Measurements from ENCODE around the gene SLC25A38.

- no peak for TF ChIP-seq ZNF282 (CRISPR knock-in tag; IDR thresholded peaks at IDR 0.05)
- TF ChIP-seq HDAC2 (IDR thresholded peaks at IDR 0.05): no peak
- TF ChIP-seq EZH2 (IDR thresholded peaks at IDR 0.05; ENCODE audit: borderline replicate concordance, low read depth, low read length): no peak
- TF ChIP-seq ZBTB34 (CRISPR knock-in tag; IDR thresholded peaks at IDR 0.05): no peak
- no peak for TF ChIP-seq ZNF24 (IDR thresholded peaks at IDR 0.05)
- TF ChIP-seq CTCF (IDR thresholded peaks at IDR 0.05 in 2 of 3, conservative IDR thresholded peaks at IDR 0.05 in 1 of 3; ENCODE audit: insufficient read depth in 2 of 3, low read depth in 1 of 3, low read length in 3 of 3): no peak
- no peak for TF ChIP-seq MAFK (IDR thresholded peaks at IDR 0.05; ENCODE audit: low read length)
- no peak for TF ChIP-seq ZNF444 (CRISPR knock-in tag; IDR thresholded peaks at IDR 0.05)
- no peak for TF ChIP-seq BRCA1 (IDR thresholded peaks at IDR 0.05)
- TF ChIP-seq BRCA1 (CRISPR knock-in tag; IDR thresholded peaks at IDR 0.05): no peak
- no peak for TF ChIP-seq RBM14 (IDR thresholded peaks at IDR 0.05; ENCODE audit: borderline replicate concordance, insufficient read depth, low read depth, low read length)
- no peak for TF ChIP-seq NFYB (IDR thresholded peaks at IDR 0.05; ENCODE audit: extremely low read depth, insufficient read length)
Observed at GRCh38 chr3:39338201-39338600, 45.0 kb upstream of the SLC25A38 start.

Measured in K562 (cell line).